K562 (cell line): ENCODE results near the gene ITGBL1. TPM values are rescaled to one million over a fixed set of nuclear protein-coding genes. Genes with fewer than 3 reads are reported as not detected.

Experiments used
- ATAC-seq: fragments of 200-7000 bp; cut with Tn5 transposase; 3 replicates; pipeline ENCODE4 v1.9.1; 2020; ENCODE audit warnings: moderate library complexity
- BruUV-seq: library from RNA; stranded (reverse); fragments of 400-500 nt; replicated peaks from 2 replicates; lab custom pipeline; 2021; lab: Mats Ljungman, UMichigan
- CTCF ChIA-PET: fragments of 300-600 bp; formaldehyde crosslinking; extraction: SDS; loops from one replicate; lab custom pipeline; 2021; ENCODE audit warnings: low intra/inter-chr PET ratio; lab: Yijun Ruan, JAX
- POLR2A ChIA-PET: fragments of 300-600, 350-650 bp; sonication (Branson Sonifier 250); formaldehyde crosslinking; extraction: SDS; loops from one replicate; lab custom pipeline; 2021; ENCODE audit warnings: antibody characterized with exemption, inconsistent platforms; lab: Yijun Ruan, JAX
- DNase-seq, 4 experiments: peaks; one replicate each; pipeline versions ENCODE4 v3.0.0 to v3.0.0-alpha.2; 2011 to 2018; ENCODE audit warnings: low spot score in 3 of 4, mixed read lengths in 3 of 4; ENCODE audit errors: extremely low read depth in 1 of 4
- FAIRE-seq: peaks from 2 replicates; lab custom pipeline; 2011; peaks lifted over from hg19 to GRCh38; lab: Jason Lieb, UNC
- H2AFZ ChIP-seq: 2 replicates; pipeline ENCODE4 v1.6.0; 2011; ENCODE audit warnings: low read depth, low read length, control low read depth, inconsistent platforms
- H3K27ac ChIP-seq: fragments of 200-600 bp; 3 replicates; pipeline ENCODE4 v1.8.0; 2011; ENCODE audit warnings: low read depth, mild to moderate bottlenecking, control low read depth, inconsistent platforms, low read length, moderate library complexity, mixed read lengths; ENCODE audit errors: extremely low read depth
- H3K27me3 ChIP-seq, 2 experiments: fragments of 300-600 bp in 1 of 2; 2 replicates in 1 of 2; 3 replicates in 1 of 2; pipeline versions ENCODE4 v1.6.0 to v1.8.0; 2011; ENCODE audit warnings: inconsistent platforms in 2 of 2, low read length in 2 of 2, mild to moderate bottlenecking in 1 of 2, mixed read lengths in 1 of 2, moderate library complexity in 1 of 2; ENCODE audit not compliant: control insufficient read depth in 2 of 2, insufficient read depth in 2 of 2
- H3K36me3 ChIP-seq: fragments of 300-600 bp; 3 replicates; pipeline ENCODE4 v1.8.0; 2011; ENCODE audit warnings: mild to moderate bottlenecking, low read length, inconsistent platforms; ENCODE audit not compliant: control insufficient read depth, insufficient read depth
- H3K4me1 ChIP-seq, 2 experiments: fragments of 200-600 bp in 1 of 2; replicated peaks in 1 of 2; 2 replicates in 1 of 2; 3 replicates in 1 of 2; pipeline versions ENCODE4 v1.5.1 to v1.8.0; 2011; ENCODE audit warnings: inconsistent platforms in 2 of 2, low read length in 2 of 2, mild to moderate bottlenecking in 1 of 2, mixed read lengths in 1 of 2, moderate library complexity in 1 of 2; ENCODE audit not compliant: control insufficient read depth in 2 of 2, insufficient read depth in 2 of 2
- H3K4me2 ChIP-seq: 2 replicates; pipeline ENCODE4 v1.6.1; 2011; ENCODE audit warnings: low read length, control low read depth, inconsistent platforms, mixed read lengths; ENCODE audit not compliant: insufficient read depth
- H3K4me3 ChIP-seq: fragments of 200-600 bp; sonication (generic), shearing (Covaris generic); 2 replicates; pipeline ENCODE4 v1.5.1; 2016; ENCODE audit warnings: control low read depth, inconsistent platforms
- H3K79me2 ChIP-seq: fragments of 200-600 bp; 3 replicates; pipeline ENCODE4 v1.8.0; 2011; ENCODE audit warnings: low read length, inconsistent platforms; ENCODE audit not compliant: control insufficient read depth, insufficient read depth
- H3K9ac ChIP-seq, 2 experiments: 2 replicates each; pipeline versions ENCODE4 v1.6.0 to v1.6.1; 2011; ENCODE audit warnings: low read depth in 2 of 2, low read length in 2 of 2, control low read depth in 1 of 2, inconsistent platforms in 1 of 2, mild to moderate bottlenecking in 1 of 2, mixed read lengths in 1 of 2; ENCODE audit not compliant: insufficient read depth in 1 of 2
- H3K9me1 ChIP-seq: one replicate; pipeline ENCODE4 v1.6.0; 2011; ENCODE audit warnings: inconsistent platforms, mild to moderate bottlenecking, low read length, moderate library complexity; ENCODE audit not compliant: control insufficient read depth, insufficient read depth
- H3K9me3 ChIP-seq: replicated peaks from 2 replicates; pipeline ENCODE4 v1.5.1; 2011; ENCODE audit warnings: low read depth, low read length, inconsistent platforms; ENCODE audit not compliant: control insufficient read depth, insufficient read depth
- H4K20me1 ChIP-seq: replicated peaks from 2 replicates; pipeline ENCODE4 v1.6.1; 2011; ENCODE audit warnings: low read length, inconsistent platforms, mixed read lengths; ENCODE audit not compliant: control insufficient read depth, insufficient read depth
- ARID2 ChIP-seq: fragments of 450-650 bp; IDR thresholded peaks from 2 replicates; pipeline ENCODE4 v1.6.1; 2017; ENCODE audit warnings: antibody characterized with exemption, mild to moderate bottlenecking
- BCOR ChIP-seq: fragments of 450-650 bp; IDR thresholded peaks from 2 replicates; pipeline ENCODE4 v1.6.1; 2016
- CHD2 ChIP-seq: IDR thresholded peaks from 2 replicates; pipeline ENCODE4 v1.6.1; 2011; ENCODE audit warnings: low read depth, low read length
- ESRRA ChIP-seq: fragments of 450-650 bp; IDR thresholded peaks from 2 replicates; pipeline ENCODE4 v1.6.1; 2014; ENCODE audit warnings: low read depth, mild to moderate bottlenecking, moderate library complexity, borderline replicate concordance
- HNRNPK ChIP-seq: fragments of 200-400 bp; formaldehyde crosslinking; IDR thresholded peaks from one replicate; pipeline ENCODE4 v1.6.1; 2018; ENCODE audit warnings: mild to moderate bottlenecking, low read depth, low read length; ENCODE audit not compliant: poor library complexity, severe bottlenecking
- SRSF3 ChIP-seq: fragments of 200-400 bp; formaldehyde crosslinking; IDR thresholded peaks from 2 replicates; pipeline ENCODE4 v1.6.1; 2016; ENCODE audit warnings: mild to moderate bottlenecking, low read length, moderate library complexity; ENCODE audit not compliant: insufficient read depth
- ZC3H11A ChIP-seq: IDR thresholded peaks from 2 replicates; pipeline ENCODE4 v1.6.1; 2012; ENCODE audit warnings: low read depth, low read length, improper control_type of control experiment
- WGBS: fragments of 100-300 bp; shearing (Covaris generic); methylation state at CpG from one replicate; pipeline ENCODE4 v1.1.6; 2016; ENCODE audit warnings: low coverage, mixed read lengths; ENCODE audit not compliant: insufficient coverage; ENCODE audit errors: missing lambda C conversion rate; 5-methylcytosine and 5-hydroxymethylcytosine counted together
- in situ Hi-C: fragments of 300-500 bp; cut with MboI; formaldehyde crosslinking; loops from 4 replicates; pipeline ENCODE4 v1.15.0; 2018; ENCODE audit warnings: inconsistent platforms, mixed read lengths
- intact Hi-C: fragments of 100-400 bp; cut with micrococcal nuclease; formaldehyde crosslinking; loops from 2 replicates; pipeline ENCODE4 v1.14.2; 2022
- polyA plus RNA-seq, 8 experiments: library from polyadenylated mRNA; depleted of rRNA in 4 of 8; stranded (reverse) in 5 of 8; unstranded in 3 of 8; fragments of >200 nt; fragmentation: Nextera tagmentation in 2 of 8; fragmentation: Illumina TruSeq in 1 of 8; extraction: Ambion mirVana in 2 of 8; extraction: Trizol in 1 of 8; gene quantifications; 2 replicates each; pipeline versions ENCODE4 v1.2.1 to v1.2.3, GENCODE V29; 2011 to 2014; ENCODE audit warnings: inconsistent platforms in 1 of 8, missing spikeins in 1 of 8
- total RNA-seq, 7 experiments: library from RNA; depleted of rRNA in 6 of 7; stranded (reverse); fragments of >200 nt in 6 of 7; fragmentation: Illumina TruSeq in 2 of 7; extraction: Trizol in 2 of 7; gene quantifications; 2 replicates each; pipeline versions ENCODE4 v1.2.1 to v1.2.3, GENCODE V29; 2011 to 2021; ENCODE audit warnings: low replicate concordance in 1 of 7
- TF ChIP-seq, protein P1 (sequence below): IDR thresholded peaks from 2 replicates; pipeline ENCODE4 v1.6.1; 2012; ENCODE audit warnings: low read depth, low read length, improper control_type of control experiment, borderline replicate concordance

ITGBL1 gene
- total and polyA plus RNA-seq, 9 of the 15 experiments (the other 6 are each of a cell fraction or from before 2014, with no cell fraction given): 0.04 to 0.73 (median 0.32) TPM; not detected in 1

DNA sequence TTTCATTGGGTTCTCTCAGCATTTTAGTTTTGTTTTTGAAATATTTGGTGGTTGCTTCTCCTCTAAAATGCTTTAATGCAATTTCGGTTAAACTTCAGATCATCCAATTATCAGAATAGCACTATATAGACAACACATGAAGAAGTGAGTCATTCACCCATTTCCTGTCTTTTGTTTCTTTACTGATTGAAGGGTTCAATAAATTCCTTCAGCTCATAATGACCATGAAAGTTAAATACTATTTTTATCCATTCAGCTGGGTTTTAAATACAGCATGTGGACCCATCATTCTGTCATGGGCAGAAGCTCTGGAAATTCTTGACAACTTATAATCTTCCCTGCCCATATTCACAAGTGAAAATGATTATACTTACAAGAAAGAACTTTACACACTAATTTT is 187.2 kb downstream of the ITGBL1 start:
- no peak overlapping the region for H2AFZ ChIP-seq
- CTCF ChIA-PET: no interaction called here
- H3K4me3 ChIP-seq: no peak overlapping the region
- H3K9me3 ChIP-seq: no peaks in the 10 kb centered on the region
- intact Hi-C loops: no loop called here
- POLR2A ChIA-PET: no interaction called here
- no peaks in the 10 kb centered on the region for H3K36me3 ChIP-seq
- WGBS: 0% methylated on average over 1 of the region's 1 CpG
- FAIRE-seq: no peak
- no peaks in the 10 kb centered on the region for H3K9me1 ChIP-seq
- no peak for DNase-seq
- H3K4me2 ChIP-seq: no peak overlapping the region
- H3K27ac ChIP-seq: no peak overlapping the region
- in situ Hi-C loops: no loop called here
- H3K27me3 ChIP-seq: no peaks in the 10 kb centered on the region
- BruUV-seq: no TSS peak
- H3K9ac ChIP-seq: no peak overlapping the region
- no peak for ATAC-seq
- H3K4me1 ChIP-seq: no peaks in the 10 kb centered on the region
- H4K20me1 ChIP-seq: no peaks in the 10 kb centered on the region
- H3K79me2 ChIP-seq: no peaks in the 10 kb centered on the region
- TF ChIP-seq BCOR (no peak), ESRRA (no peak), CHD2 (no peak), ARID2 (no peak), ZC3H11A (no peak), SRSF3 (no peak), HNRNPK (no peak)
- TF ChIP-seq, protein P1, sequence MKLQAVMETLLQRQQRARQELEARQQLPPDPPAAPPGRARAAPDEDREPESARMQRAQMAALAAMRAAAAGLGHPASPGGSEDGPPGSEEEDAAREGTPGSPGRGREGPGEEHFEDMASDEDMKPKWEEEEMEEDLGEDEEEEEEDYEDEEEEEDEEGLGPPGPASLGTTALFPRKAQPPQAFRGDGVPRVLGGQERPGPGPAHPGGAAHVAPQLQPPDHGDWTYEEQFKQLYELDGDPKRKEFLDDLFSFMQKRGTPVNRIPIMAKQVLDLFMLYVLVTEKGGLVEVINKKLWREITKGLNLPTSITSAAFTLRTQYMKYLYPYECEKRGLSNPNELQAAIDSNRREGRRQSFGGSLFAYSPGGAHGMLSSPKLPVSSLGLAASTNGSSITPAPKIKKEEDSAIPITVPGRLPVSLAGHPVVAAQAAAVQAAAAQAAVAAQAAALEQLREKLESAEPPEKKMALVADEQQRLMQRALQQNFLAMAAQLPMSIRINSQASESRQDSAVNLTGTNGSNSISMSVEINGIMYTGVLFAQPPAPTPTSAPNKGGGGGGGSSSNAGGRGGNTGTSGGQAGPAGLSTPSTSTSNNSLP: no peak
